SU-DHL-6 (cell line): ENCODE measurements around the gene ABHD1.

Experiments used
- H2AFZ ChIP-seq: fragments of 200-600 bp; sonication (generic); 2 replicates; pipeline ENCODE4 v1.6.1; 2014; ENCODE audit warnings: low read depth, mild to moderate bottlenecking, moderate library complexity, mixed read lengths, antibody characterized with exemption, low read length; ENCODE audit not compliant: severe bottlenecking
- H3F3A ChIP-seq: fragments of 200-600 bp; shearing (Covaris generic); 2 replicates; pipeline ENCODE4 v1.6.0; 2016; ENCODE audit warnings: antibody characterized with exemption, mild to moderate bottlenecking; ENCODE audit not compliant: insufficient read depth
- H3K27ac ChIP-seq: fragments of 200-600 bp; sonication (generic); 2 replicates; pipeline ENCODE4 v1.5.1; 2016; ENCODE audit warnings: low read depth, mild to moderate bottlenecking, low read length, moderate library complexity, mixed read lengths
- H3K27me3 ChIP-seq: fragments of 200-600 bp; sonication (generic), shearing (Covaris generic); 2 replicates; pipeline ENCODE4 v1.6.0; 2014; ENCODE audit warnings: mild to moderate bottlenecking, low read length
- H3K36me3 ChIP-seq: fragments of 200-600 bp; sonication (generic); 2 replicates; pipeline ENCODE4 v1.6.1; 2014; ENCODE audit warnings: mild to moderate bottlenecking, low read length, mixed read lengths
- H3K4me2 ChIP-seq: fragments of 300-600, 200-600 bp; shearing (Covaris generic), sonication (generic); 2 replicates; pipeline ENCODE4 v1.6.0; 2014; ENCODE audit warnings: low read length, low read depth, mild to moderate bottlenecking; ENCODE audit not compliant: poor library complexity, severe bottlenecking
- H3K4me3 ChIP-seq: fragments of 200-600 bp; sonication (generic); 2 replicates; pipeline ENCODE4 v1.5.1; 2014; ENCODE audit warnings: antibody characterized with exemption, low read length, mild to moderate bottlenecking, mixed read lengths; ENCODE audit not compliant: insufficient read depth, poor library complexity, severe bottlenecking
- H3K79me2 ChIP-seq: fragments of 200-600 bp; sonication (generic); 2 replicates; pipeline ENCODE4 v1.6.1; 2014; ENCODE audit warnings: mild to moderate bottlenecking, low read length, moderate library complexity; ENCODE audit not compliant: insufficient read depth
- H3K9ac ChIP-seq: fragments of 200-600 bp; sonication (generic); 2 replicates; pipeline ENCODE4 v1.7.0; 2014; ENCODE audit warnings: mild to moderate bottlenecking, low read length
- H3K9me2 ChIP-seq: fragments of 200-600 bp; sonication (generic); replicated peaks from 2 replicates; pipeline ENCODE4 v1.6.1; 2014; ENCODE audit warnings: low read length; ENCODE audit not compliant: insufficient read depth
- H3K9me3 ChIP-seq: fragments of 200-600 bp; sonication (generic); 2 replicates; pipeline ENCODE4 v1.6.1; 2014; ENCODE audit warnings: low read length, mixed read lengths; ENCODE audit not compliant: insufficient read depth
- H4K20me1 ChIP-seq: fragments of 200-600 bp; sonication (generic); 2 replicates; pipeline ENCODE4 v1.6.1; 2014; ENCODE audit warnings: low read depth, mild to moderate bottlenecking, antibody characterized with exemption, low read length, moderate library complexity, mixed read lengths
- EZH2phosphoT487 ChIP-seq: fragments of 200-600 bp; sonication (generic), shearing (Covaris generic); conservative IDR thresholded peaks from 2 replicates; pipeline ENCODE4 v1.6.1; 2018; ENCODE audit warnings: mild to moderate bottlenecking, antibody characterized with exemption, low read length, moderate library complexity, mixed read lengths
- TF ChIP-seq, protein P1 (sequence below): fragments of 200-600 bp; sonication (generic); IDR thresholded peaks from one replicate; pipeline ENCODE4 v1.5.1; 2017; ENCODE audit warnings: antibody characterized with exemption, mild to moderate bottlenecking, low read length, moderate library complexity; ENCODE audit not compliant: insufficient read depth, poor library complexity, severe bottlenecking

The ABHD1 gene

DNA sequence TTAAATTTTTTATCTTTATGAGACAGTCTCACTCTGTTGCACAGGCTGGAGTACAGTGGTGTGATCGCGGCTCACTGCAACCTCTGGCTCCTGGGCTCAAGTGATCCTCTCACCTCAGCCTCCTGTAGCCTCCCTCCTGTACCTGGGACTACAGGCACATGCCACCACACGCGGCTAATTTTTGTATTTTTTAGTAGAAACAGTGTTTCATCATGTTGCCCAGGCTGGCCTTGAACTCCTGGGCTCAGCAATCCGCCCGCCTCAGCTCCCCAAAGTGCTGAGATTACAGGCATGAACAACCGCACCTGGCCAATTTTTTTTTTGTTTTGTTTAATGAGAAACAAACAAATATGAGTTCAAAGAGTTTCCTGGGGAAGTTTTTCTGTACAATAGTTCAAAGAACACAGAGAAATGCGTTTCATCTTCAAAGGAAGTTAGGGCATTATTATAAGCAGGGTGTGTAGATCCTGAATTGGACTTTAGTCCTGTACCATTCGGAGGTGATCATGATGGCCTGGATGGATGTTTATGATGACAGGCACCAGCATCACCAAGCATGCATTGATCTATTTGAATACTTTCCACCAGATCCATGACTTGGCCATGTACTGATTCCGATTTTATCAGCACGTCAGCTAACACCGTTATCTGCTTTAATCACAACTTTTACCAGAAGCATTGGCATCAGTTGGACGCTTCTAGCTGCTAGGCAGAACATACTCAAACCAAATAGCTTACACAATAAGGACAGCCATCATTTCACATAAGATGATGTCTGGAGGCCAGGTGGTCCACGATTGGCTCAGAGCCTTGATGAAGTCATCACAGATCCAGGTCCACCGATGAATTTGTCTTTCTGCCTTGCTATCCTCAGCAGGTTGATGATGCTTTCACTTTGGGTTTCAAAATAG is 54.1 kb downstream of the ABHD1 start:
- TF ChIP-seq, protein P1, sequence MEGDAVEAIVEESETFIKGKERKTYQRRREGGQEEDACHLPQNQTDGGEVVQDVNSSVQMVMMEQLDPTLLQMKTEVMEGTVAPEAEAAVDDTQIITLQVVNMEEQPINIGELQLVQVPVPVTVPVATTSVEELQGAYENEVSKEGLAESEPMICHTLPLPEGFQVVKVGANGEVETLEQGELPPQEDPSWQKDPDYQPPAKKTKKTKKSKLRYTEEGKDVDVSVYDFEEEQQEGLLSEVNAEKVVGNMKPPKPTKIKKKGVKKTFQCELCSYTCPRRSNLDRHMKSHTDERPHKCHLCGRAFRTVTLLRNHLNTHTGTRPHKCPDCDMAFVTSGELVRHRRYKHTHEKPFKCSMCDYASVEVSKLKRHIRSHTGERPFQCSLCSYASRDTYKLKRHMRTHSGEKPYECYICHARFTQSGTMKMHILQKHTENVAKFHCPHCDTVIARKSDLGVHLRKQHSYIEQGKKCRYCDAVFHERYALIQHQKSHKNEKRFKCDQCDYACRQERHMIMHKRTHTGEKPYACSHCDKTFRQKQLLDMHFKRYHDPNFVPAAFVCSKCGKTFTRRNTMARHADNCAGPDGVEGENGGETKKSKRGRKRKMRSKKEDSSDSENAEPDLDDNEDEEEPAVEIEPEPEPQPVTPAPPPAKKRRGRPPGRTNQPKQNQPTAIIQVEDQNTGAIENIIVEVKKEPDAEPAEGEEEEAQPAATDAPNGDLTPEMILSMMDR, result no peak
- no peak for TF ChIP-seq EZH2phosphoT487
- H3K4me2 ChIP-seq, result no peak overlapping the region
- no peaks in the 10 kb centered on the region for H4K20me1 ChIP-seq

DNA sequence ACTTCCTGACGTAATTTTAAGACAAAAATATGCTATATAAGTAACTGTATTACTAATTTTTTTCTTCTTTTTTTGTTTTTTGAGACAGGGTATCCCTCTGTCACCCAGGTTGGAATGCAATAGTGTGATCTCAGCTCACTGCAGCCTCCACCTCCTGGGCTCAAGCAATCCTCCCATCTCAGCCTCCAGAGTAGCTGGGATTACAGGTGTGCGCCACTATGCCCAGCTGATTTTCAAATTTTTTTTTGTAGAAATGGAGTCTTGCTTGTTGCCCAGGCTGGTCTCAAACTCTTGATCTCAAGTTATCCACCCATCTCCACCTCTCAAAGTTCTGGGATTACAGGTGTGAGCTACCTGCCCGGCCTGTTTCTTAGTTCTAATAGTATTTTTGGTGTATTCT is 54.9 kb downstream of the ABHD1 start:
- H3K4me2 ChIP-seq, result no peak overlapping the region
- no peaks in the 10 kb centered on the region for H3K79me2 ChIP-seq
- H3K9ac ChIP-seq, result no peak overlapping the region
- no peaks in the 10 kb centered on the region for H3F3A ChIP-seq
- no peaks in the 10 kb centered on the region for H3K27me3 ChIP-seq
- no peak overlapping the region for H3K27ac ChIP-seq
- no peaks in the 10 kb centered on the region for H4K20me1 ChIP-seq
- H3K9me3 ChIP-seq, result no peaks in the 10 kb centered on the region
- TF ChIP-seq EZH2phosphoT487, result no peak
- TF ChIP-seq, protein P1, result no peak
- H3K9me2 ChIP-seq, result no peaks in the 10 kb centered on the region
- no peak overlapping the region for H2AFZ ChIP-seq
- no peaks in the 10 kb centered on the region for H3K36me3 ChIP-seq
- no peak overlapping the region for H3K4me3 ChIP-seq

More for the DNA sequence above, 54.1 kb downstream of the ABHD1 start:
- Histone ChIP-seq H3K79me2 (no peaks in the 10 kb centered on the region), H3K36me3 (no peaks in the 10 kb centered on the region), H3K9me3 (no peaks in the 10 kb centered on the region), H3K9me2 (no peaks in the 10 kb centered on the region), H3K27ac (no peak overlapping the region), H3K9ac (no peak overlapping the region), H3F3A (no peaks in the 10 kb centered on the region), H3K4me3 (no peak overlapping the region), H3K27me3 (no peaks in the 10 kb centered on the region), H2AFZ (no peak overlapping the region)

DNA sequence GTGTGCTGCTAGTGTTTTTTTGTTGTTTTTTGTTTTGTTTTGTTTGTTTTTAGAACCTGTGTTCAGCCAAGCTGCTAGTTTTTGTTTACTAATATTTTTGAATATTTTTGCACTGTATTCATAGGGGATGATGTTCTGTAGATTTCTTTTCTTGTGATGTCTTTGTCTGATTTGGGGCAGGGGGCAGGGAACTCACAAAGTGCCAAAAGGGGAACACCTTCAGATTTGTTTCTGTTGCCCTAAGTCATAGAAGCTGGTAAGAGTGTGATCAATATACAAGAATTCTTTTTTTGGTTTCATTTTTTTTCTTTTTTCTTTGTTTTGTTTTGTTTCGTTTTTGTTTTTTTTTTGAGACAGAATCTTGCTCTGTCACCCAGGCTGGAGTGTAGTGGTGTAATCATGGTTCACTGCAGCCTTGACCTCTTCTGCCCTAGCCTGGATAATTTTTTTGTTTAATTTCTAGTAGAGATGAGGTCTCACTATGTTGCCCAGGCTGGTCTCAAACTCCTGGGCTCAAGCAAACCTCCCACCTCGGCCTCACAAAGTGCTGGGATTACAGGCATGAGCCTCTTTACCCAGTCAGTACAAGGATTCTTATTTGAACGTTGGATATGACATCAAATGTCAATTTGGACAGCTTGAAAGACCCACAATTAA is 55.9 kb downstream of the ABHD1 start:
- no peak overlapping the region for H2AFZ ChIP-seq

More for the DNA sequence above, 55.9 kb downstream of the ABHD1 start:
- Histone ChIP-seq H4K20me1 (no peaks in the 10 kb centered on the region), H3K4me2 (no peak overlapping the region), H3K9ac (no peak overlapping the region), H3K27ac (no peak overlapping the region), H3K36me3 (no peaks in the 10 kb centered on the region), H3F3A (no peaks in the 10 kb centered on the region), H3K27me3 (no peaks in the 10 kb centered on the region), H3K9me3 (no peaks in the 10 kb centered on the region), H3K4me3 (no peak overlapping the region), H3K9me2 (no peaks in the 10 kb centered on the region), H3K79me2 (no peaks in the 10 kb centered on the region)
- TF ChIP-seq, protein P1, result no peak
- no peak for TF ChIP-seq EZH2phosphoT487
